GM12878 (cell line): ENCODE measurements around the gene ZSCAN10. TPM values are rescaled to one million over a fixed set of nuclear protein-coding genes. Genes with fewer than 3 reads are reported as not detected.

Source experiments
- EED ChIP-seq: sonication (generic); IDR thresholded peaks from 2 replicates; pipeline ENCODE4 v1.6.1; 2016; ENCODE audit warnings: antibody characterized with exemption, low read depth
- EGR1 ChIP-seq, 2 experiments: IDR thresholded peaks; 1 replicate in 1 of 2; 2 replicates in 1 of 2; pipeline ENCODE4 v1.6.1; 2011 to 2012; ENCODE audit warnings: low read depth in 2 of 2, low read length in 2 of 2, borderline replicate concordance in 1 of 2, mild to moderate bottlenecking in 1 of 2, moderate library complexity in 1 of 2
- JUND ChIP-seq: IDR thresholded peaks from 2 replicates; pipeline ENCODE4 v1.6.1; 2012; ENCODE audit warnings: low read depth, mild to moderate bottlenecking, low read length, improper control_type of control experiment, moderate library complexity
- KLF5 ChIP-seq: fragments of 450-650 bp; IDR thresholded peaks from 2 replicates; pipeline ENCODE4 v1.6.1; 2014; ENCODE audit warnings: mild to moderate bottlenecking; ENCODE audit not compliant: partially characterized antibody
- MAX ChIP-seq: IDR thresholded peaks from 2 replicates; pipeline ENCODE4 v1.6.1; 2012; ENCODE audit warnings: low read depth, low read length, improper control_type of control experiment
- NFYA ChIP-seq: IDR thresholded peaks from 2 replicates; pipeline ENCODE4 v1.6.1; 2011; ENCODE audit warnings: low read depth, mild to moderate bottlenecking, low read length, improper control_type of control experiment, borderline replicate concordance
- NKRF ChIP-seq: fragments of 450-650 bp; conservative IDR thresholded peaks from 2 replicates; pipeline ENCODE4 v1.6.1; 2017; ENCODE audit warnings: mild to moderate bottlenecking, moderate library complexity
- PAX8 ChIP-seq: fragments of 450-650 bp; IDR thresholded peaks from 2 replicates; pipeline ENCODE4 v1.6.1; 2017; ENCODE audit warnings: mild to moderate bottlenecking, moderate library complexity
- PRDM15 ChIP-seq: fragments of 450-650 bp; formaldehyde crosslinking; IDR thresholded peaks from 2 replicates; pipeline ENCODE4 v1.4.0; 2020; ENCODE audit warnings: mild to moderate bottlenecking, moderate library complexity
- RCOR1 ChIP-seq: conservative IDR thresholded peaks from 2 replicates; pipeline ENCODE4 v1.6.1; 2012; ENCODE audit warnings: low read depth, low read length, improper control_type of control experiment
- STAT1 ChIP-seq: fragments of 450-650 bp; conservative IDR thresholded peaks from 2 replicates; pipeline ENCODE4 v1.6.1; 2014; ENCODE audit warnings: antibody characterized with exemption, mild to moderate bottlenecking
- TARDBP ChIP-seq: IDR thresholded peaks from 2 replicates; pipeline ENCODE4 v1.6.1; 2016; ENCODE audit warnings: borderline replicate concordance
- TCF3 ChIP-seq: IDR thresholded peaks from 2 replicates; pipeline ENCODE4 v1.6.1; 2012; ENCODE audit warnings: low read depth, mild to moderate bottlenecking, low read length, borderline replicate concordance; ENCODE audit not compliant: insufficient read depth
- ZNF687 ChIP-seq: fragments of 450-650 bp; IDR thresholded peaks from 2 replicates; pipeline ENCODE4 v1.6.1; 2017; ENCODE audit warnings: mild to moderate bottlenecking, moderate library complexity
- polyA plus RNA-seq, 11 experiments: library from polyadenylated mRNA; depleted of rRNA in 4 of 11; unstranded in 6 of 11; stranded (reverse) in 5 of 11; fragments of >200 nt; fragmentation: Nextera tagmentation in 4 of 11; fragmentation: Illumina TruSeq in 1 of 11; extraction: Ambion mirVana in 4 of 11; extraction: Trizol in 1 of 11; gene quantifications; 1 replicate in 1 of 11; 2 replicates in 10 of 11; pipeline versions ENCODE4 v1.2.1 to v1.2.3, GENCODE V29; 2011 to 2016; ENCODE audit warnings: inconsistent platforms in 2 of 11, missing spikeins in 2 of 11, low read depth in 1 of 11
- total RNA-seq, 4 experiments: library from RNA; depleted of rRNA in 3 of 4; stranded (reverse); fragments of >200 nt in 3 of 4; fragmentation: Illumina TruSeq in 1 of 4; extraction: Trizol in 1 of 4; gene quantifications; 2 replicates each; pipeline versions ENCODE4 v1.2.1 to v1.2.3, GENCODE V29; 2013 to 2021

ZSCAN10 gene
- total and polyA plus RNA-seq, 10 of the 15 experiments (the other 5 are each of a cell fraction or from before 2014, with no cell fraction given): 0.06 to 0.33 TPM; not detected in 8

- TF ChIP-seq ZNF687 (no peak), RCOR1 (no peak), PAX8 (no peak), PRDM15 (CRISPR knock-in tag) (no peak), STAT1 (no peak), MAX (0 out of 2 replicates have a peak, but pooled peaks have one; percentile 22), NFYA (no peak), EGR1 (IDR thresholded peaks at IDR 0.05; ENCODE audit: borderline replicate concordance in 1 of 2, low read depth in 2 of 2, low read length in 2 of 2) (0 out of 3 replicates have a peak, but pooled peaks of 1 of the 2 experiments have one; percentile 18), TARDBP (no peak), KLF5 (no peak), TCF3 (no peak), JUND (no peak), NKRF (peak; percentile 19; the same call in 1 of the 2 replicates), EED (peak; percentile 70)
Observed at GRCh38 chr16:3045758-3046640, 53.1 kb downstream of the ZSCAN10 start, which contains the start of gene MMP25 (continued).
